Right renal pelvis (tissue), 4 donors: ENCODE results near the gene SYNE1. TPM values are rescaled to one million over a fixed set of nuclear protein-coding genes. Genes with fewer than 3 reads are reported as not detected.
"Not testable (repeated sequence)": the region's sequence is repeated elsewhere in the genome, so short reads cannot be mapped to it uniquely, and the experiment has no call there.

ENCODE experiments used
- DNase-seq, 4 donors: peaks; one replicate each; pipeline ENCODE4 v3.0.0-alpha.2; 2013; ENCODE audit warnings: low read depth in 4 of 4, low spot score in 3 of 4, missing footprints in 1 of 4
- polyA plus RNA-seq, 4 donors: library from polyadenylated mRNA; unstranded; fragments of 120-200 nt; gene quantifications; one replicate each; pipeline ENCODE4 v1.2.1, GENCODE V29; 2013; ENCODE audit not compliant: insufficient read length in 4 of 4

The SYNE1 gene
- 10 to 100 TPM; 88.3 to 96.9 (median 91.8) TPM for polyA plus RNA-seq

- no peak for DNase-seq
These were observed at the start of gene SYNE1 for GRCh38 chr6:152637296-152638047. Gene SYNE1 (minus strand): TSS chr6:152637362. CDS start chr6:152628331, 9,031 bp downstream.

GRCh38 chr6:152685819-152686218 is 48.7 kb upstream of the SYNE1 start:
- DNase-seq: no peak

GRCh38 chr6:152682935-152683334 is 45.8 kb upstream of the SYNE1 start:
- DNase-seq: not testable (repeated sequence)

GRCh38 chr6:152682141-152682540 is 45.0 kb upstream of the SYNE1 start:
- DNase-seq: no peak

- no peak for DNase-seq
These were observed 43.8 kb upstream of the SYNE1 start for GRCh38 chr6:152680879-152681517.

GRCh38 chr6:152680151-152680550 is 43.0 kb upstream of the SYNE1 start:
- DNase-seq: no peak

GRCh38 chr6:152673236-152673635 is 36.1 kb upstream of the SYNE1 start:
- no peak for DNase-seq

- DNase-seq: no peak
These were observed 34.0 kb upstream of the SYNE1 start for GRCh38 chr6:152671171-152671570.

GRCh38 chr6:152669895-152670294 is 32.7 kb upstream of the SYNE1 start:
- DNase-seq: no peak

GRCh38 chr6:152661776-152662175 is 24.6 kb upstream of the SYNE1 start:
- DNase-seq: no peak

- no peak for DNase-seq
These were observed 14.8 kb upstream of the SYNE1 start for GRCh38 chr6:152651986-152652385.

GRCh38 chr6:152648105-152648504 is 10.9 kb upstream of the SYNE1 start:
- no peak for DNase-seq

- not testable (repeated sequence) for DNase-seq
These were observed 9.6 kb upstream of the SYNE1 start for GRCh38 chr6:152646732-152647131.

- peak; percentile 8 to 20 (median 18) for DNase-seq
These were observed 5.6 kb upstream of the SYNE1 start for GRCh38 chr6:152642578-152643375.

GRCh38 chr6:152636609-152637295 is 410 bp downstream of the SYNE1 start:
- peak in 3 of 4 donors; percentile 3 to 26 (median 7) for DNase-seq

- DNase-seq: peak in 3 of 4 donors; percentile 8 to 28 (median 13)
These were observed 1.0 kb downstream of the SYNE1 start for GRCh38 chr6:152636021-152636608.

- no peak for DNase-seq
These were observed 2.4 kb downstream of the SYNE1 start for GRCh38 chr6:152634773-152635172.

- no peak for DNase-seq
These were observed 4.9 kb downstream of the SYNE1 start for GRCh38 chr6:152632121-152632782.

- DNase-seq: no peak
These were observed 5.8 kb downstream of the SYNE1 start for GRCh38 chr6:152631376-152631775.

- DNase-seq: no peak
These were observed 6.3 kb downstream of the SYNE1 start for GRCh38 chr6:152630832-152631231.
